ENCODE measurements around the gene CCDC120.

The CCDC120 gene

GRCh38 chrX:49117581-49117980 lies 58.8 kb downstream of the CCDC120 start:
- TF ChIP-seq, protein P1, sequence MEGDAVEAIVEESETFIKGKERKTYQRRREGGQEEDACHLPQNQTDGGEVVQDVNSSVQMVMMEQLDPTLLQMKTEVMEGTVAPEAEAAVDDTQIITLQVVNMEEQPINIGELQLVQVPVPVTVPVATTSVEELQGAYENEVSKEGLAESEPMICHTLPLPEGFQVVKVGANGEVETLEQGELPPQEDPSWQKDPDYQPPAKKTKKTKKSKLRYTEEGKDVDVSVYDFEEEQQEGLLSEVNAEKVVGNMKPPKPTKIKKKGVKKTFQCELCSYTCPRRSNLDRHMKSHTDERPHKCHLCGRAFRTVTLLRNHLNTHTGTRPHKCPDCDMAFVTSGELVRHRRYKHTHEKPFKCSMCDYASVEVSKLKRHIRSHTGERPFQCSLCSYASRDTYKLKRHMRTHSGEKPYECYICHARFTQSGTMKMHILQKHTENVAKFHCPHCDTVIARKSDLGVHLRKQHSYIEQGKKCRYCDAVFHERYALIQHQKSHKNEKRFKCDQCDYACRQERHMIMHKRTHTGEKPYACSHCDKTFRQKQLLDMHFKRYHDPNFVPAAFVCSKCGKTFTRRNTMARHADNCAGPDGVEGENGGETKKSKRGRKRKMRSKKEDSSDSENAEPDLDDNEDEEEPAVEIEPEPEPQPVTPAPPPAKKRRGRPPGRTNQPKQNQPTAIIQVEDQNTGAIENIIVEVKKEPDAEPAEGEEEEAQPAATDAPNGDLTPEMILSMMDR (conservative IDR thresholded peaks at IDR 0.05; ENCODE audit: low read depth): no peak
- ChIA-PET POLR2A (ENCODE audit: low non-redundant PET) (no interaction called here), CTCF (no interaction called here)
- no peak for DNase-seq (ENCODE audit: low spot score)
- no peak overlapping the region for H3K27ac ChIP-seq
